K562 (cell line): ENCODE data around the gene ZNF121. TPM values are rescaled to one million over a fixed set of nuclear protein-coding genes. Genes with fewer than 3 reads are reported as not detected.

Source experiments
- EP400 ChIP-seq: fragments of 450-650 bp; IDR thresholded peaks from 2 replicates; pipeline ENCODE4 v1.6.1; 2017; ENCODE audit warnings: antibody characterized with exemption, mild to moderate bottlenecking, moderate library complexity
- GABPA ChIP-seq: fragments of 200-800 bp; sonication (Bioruptor generic); conservative IDR thresholded peaks from 2 replicates; pipeline ENCODE4 v1.6.1; 2016; ENCODE audit warnings: low read depth, missing genetic modification characterization, missing compliant biosample characterization
- JUND ChIP-seq, 2 experiments: IDR thresholded peaks; 2 replicates in 1 of 2; 3 replicates in 1 of 2; pipeline ENCODE4 v1.6.1; 2011; ENCODE audit warnings: borderline replicate concordance in 2 of 2, low read depth in 2 of 2, low read length in 2 of 2, improper control_type of control experiment in 1 of 2, missing biosample characterization in 1 of 2, missing genetic modification characterization in 1 of 2, missing genetic modification reagents in 1 of 2
- LARP7 ChIP-seq: fragments of 450-650 bp; IDR thresholded peaks from 2 replicates; pipeline ENCODE4 v1.6.1; 2016
- MTA1 ChIP-seq: fragments of 450-650 bp; IDR thresholded peaks from 2 replicates; pipeline ENCODE4 v1.6.1; 2017; ENCODE audit warnings: borderline replicate concordance
- NCOA6 ChIP-seq: fragments of 450-650 bp; IDR thresholded peaks from 2 replicates; pipeline ENCODE4 v1.6.1; 2017; ENCODE audit warnings: mild to moderate bottlenecking
- PML ChIP-seq: IDR thresholded peaks from 2 replicates; pipeline ENCODE4 v1.6.1; 2012; ENCODE audit warnings: low read length, inconsistent platforms
- RBBP5 ChIP-seq: fragments of 200-600 bp; sonication (generic); IDR thresholded peaks from 2 replicates; pipeline ENCODE4 v1.6.1; 2012; ENCODE audit warnings: borderline replicate concordance, mild to moderate bottlenecking, low read length, control low read depth, inconsistent platforms; ENCODE audit not compliant: insufficient read depth, poor library complexity, severe bottlenecking
- SOX6 ChIP-seq: fragments of 450-650 bp; IDR thresholded peaks from 2 replicates; pipeline ENCODE4 v1.6.1; 2014; ENCODE audit warnings: mild to moderate bottlenecking
- polyA plus RNA-seq, 8 experiments: library from polyadenylated mRNA; depleted of rRNA in 4 of 8; stranded (reverse) in 5 of 8; unstranded in 3 of 8; fragments of >200 nt; fragmentation: Nextera tagmentation in 2 of 8; fragmentation: Illumina TruSeq in 1 of 8; extraction: Ambion mirVana in 2 of 8; extraction: Trizol in 1 of 8; gene quantifications; 2 replicates each; pipeline versions ENCODE4 v1.2.1 to v1.2.3, GENCODE V29; 2011 to 2014; ENCODE audit warnings: inconsistent platforms in 1 of 8, missing spikeins in 1 of 8
- total RNA-seq, 7 experiments: library from RNA; depleted of rRNA in 6 of 7; stranded (reverse); fragments of >200 nt in 6 of 7; fragmentation: Illumina TruSeq in 2 of 7; extraction: Trizol in 2 of 7; gene quantifications; 2 replicates each; pipeline versions ENCODE4 v1.2.1 to v1.2.3, GENCODE V29; 2011 to 2021; ENCODE audit warnings: low replicate concordance in 1 of 7
- TF ChIP-seq, protein P1 (sequence below): sonication (generic); formaldehyde crosslinking; IDR thresholded peaks from 2 replicates; pipeline ENCODE4 v1.8.0; 2023; ENCODE audit warnings: mild to moderate bottlenecking, missing genetic modification reagents
- TF ChIP-seq, protein P2 (sequence below): fragments of 200-600 bp; sonication (generic); IDR thresholded peaks from one replicate; pipeline ENCODE4 v1.6.1; 2012; ENCODE audit warnings: mild to moderate bottlenecking, low read depth, low read length, inconsistent platforms

The ZNF121 gene
- total and polyA plus RNA-seq, 9 of the 15 experiments (the other 6 are each of a cell fraction or from before 2014, with no cell fraction given) = 14.6 to 115 (median 33.4) TPM

DNA sequence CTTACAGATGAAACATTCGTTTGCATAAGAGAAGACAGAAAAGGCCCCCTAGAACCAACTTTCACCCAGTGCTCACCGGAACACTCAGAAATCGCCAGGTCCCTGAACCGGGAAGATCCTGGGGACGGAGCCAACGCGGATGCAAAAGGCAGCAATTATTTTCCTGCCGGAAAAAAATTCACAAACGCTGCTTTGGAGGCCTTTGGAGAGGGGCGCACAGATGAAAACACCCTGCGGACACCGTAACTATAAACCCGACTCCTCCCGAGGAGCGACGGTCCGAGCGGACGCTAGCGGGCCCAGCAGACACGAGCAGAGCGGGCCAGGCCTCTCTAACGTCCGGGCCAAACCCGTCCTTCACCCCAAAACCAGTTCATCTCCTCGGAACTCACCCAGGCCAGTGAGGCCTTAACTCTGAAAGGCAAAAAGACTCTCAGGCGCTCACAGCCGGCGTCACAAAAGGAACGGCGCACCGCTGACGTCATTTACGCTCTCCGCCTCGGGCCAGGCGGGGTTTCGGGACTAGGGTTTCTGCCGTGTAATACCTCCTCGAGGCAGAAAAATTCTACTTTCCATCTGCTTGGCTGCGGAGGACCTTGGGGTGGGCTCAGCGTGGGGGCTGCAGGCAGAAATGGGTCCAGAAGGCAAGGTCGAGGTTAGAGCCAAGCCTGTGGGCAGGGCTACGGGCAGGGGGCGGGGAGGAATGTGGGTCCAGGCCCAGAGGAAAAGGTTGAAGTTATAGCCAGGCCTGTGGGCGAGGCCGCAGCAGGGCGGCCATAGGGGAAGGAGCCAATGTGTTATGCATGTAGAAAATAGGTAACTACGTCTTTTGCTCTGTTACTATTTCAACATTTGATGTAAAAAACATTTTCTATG is 45.9 kb downstream of the ZNF121 start, which contains the start of gene ZNF426 (continued):
- peak; percentile 81 for TF ChIP-seq JUND (IDR thresholded peaks at IDR 0.05; ENCODE audit: borderline replicate concordance, low read depth, low read length)
- TF ChIP-seq JUND (tag; IDR thresholded peaks at IDR 0.05; ENCODE audit: borderline replicate concordance, low read depth, low read length) = peak; percentile 71; the same call in 2 of the 3 replicates
- TF ChIP-seq LARP7 = no peak; the same call in 1 of the 2 replicates
- peak; percentile 40 for TF ChIP-seq PML
- TF ChIP-seq, protein P1, sequence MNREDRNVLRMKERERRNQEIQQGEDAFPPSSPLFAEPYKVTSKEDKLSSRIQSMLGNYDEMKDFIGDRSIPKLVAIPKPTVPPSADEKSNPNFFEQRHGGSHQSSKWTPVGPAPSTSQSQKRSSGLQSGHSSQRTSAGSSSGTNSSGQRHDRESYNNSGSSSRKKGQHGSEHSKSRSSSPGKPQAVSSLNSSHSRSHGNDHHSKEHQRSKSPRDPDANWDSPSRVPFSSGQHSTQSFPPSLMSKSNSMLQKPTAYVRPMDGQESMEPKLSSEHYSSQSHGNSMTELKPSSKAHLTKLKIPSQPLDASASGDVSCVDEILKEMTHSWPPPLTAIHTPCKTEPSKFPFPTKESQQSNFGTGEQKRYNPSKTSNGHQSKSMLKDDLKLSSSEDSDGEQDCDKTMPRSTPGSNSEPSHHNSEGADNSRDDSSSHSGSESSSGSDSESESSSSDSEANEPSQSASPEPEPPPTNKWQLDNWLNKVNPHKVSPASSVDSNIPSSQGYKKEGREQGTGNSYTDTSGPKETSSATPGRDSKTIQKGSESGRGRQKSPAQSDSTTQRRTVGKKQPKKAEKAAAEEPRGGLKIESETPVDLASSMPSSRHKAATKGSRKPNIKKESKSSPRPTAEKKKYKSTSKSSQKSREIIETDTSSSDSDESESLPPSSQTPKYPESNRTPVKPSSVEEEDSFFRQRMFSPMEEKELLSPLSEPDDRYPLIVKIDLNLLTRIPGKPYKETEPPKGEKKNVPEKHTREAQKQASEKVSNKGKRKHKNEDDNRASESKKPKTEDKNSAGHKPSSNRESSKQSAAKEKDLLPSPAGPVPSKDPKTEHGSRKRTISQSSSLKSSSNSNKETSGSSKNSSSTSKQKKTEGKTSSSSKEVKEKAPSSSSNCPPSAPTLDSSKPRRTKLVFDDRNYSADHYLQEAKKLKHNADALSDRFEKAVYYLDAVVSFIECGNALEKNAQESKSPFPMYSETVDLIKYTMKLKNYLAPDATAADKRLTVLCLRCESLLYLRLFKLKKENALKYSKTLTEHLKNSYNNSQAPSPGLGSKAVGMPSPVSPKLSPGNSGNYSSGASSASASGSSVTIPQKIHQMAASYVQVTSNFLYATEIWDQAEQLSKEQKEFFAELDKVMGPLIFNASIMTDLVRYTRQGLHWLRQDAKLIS = peak; percentile 61
- TF ChIP-seq GABPA (tag) = 0 out of 2 replicates have a peak, but pooled peaks have one; percentile 38
- peak; percentile 99 for TF ChIP-seq MTA1
- no peak for TF ChIP-seq NCOA6
- peak; percentile 78 for TF ChIP-seq RBBP5
- TF ChIP-seq, protein P2, sequence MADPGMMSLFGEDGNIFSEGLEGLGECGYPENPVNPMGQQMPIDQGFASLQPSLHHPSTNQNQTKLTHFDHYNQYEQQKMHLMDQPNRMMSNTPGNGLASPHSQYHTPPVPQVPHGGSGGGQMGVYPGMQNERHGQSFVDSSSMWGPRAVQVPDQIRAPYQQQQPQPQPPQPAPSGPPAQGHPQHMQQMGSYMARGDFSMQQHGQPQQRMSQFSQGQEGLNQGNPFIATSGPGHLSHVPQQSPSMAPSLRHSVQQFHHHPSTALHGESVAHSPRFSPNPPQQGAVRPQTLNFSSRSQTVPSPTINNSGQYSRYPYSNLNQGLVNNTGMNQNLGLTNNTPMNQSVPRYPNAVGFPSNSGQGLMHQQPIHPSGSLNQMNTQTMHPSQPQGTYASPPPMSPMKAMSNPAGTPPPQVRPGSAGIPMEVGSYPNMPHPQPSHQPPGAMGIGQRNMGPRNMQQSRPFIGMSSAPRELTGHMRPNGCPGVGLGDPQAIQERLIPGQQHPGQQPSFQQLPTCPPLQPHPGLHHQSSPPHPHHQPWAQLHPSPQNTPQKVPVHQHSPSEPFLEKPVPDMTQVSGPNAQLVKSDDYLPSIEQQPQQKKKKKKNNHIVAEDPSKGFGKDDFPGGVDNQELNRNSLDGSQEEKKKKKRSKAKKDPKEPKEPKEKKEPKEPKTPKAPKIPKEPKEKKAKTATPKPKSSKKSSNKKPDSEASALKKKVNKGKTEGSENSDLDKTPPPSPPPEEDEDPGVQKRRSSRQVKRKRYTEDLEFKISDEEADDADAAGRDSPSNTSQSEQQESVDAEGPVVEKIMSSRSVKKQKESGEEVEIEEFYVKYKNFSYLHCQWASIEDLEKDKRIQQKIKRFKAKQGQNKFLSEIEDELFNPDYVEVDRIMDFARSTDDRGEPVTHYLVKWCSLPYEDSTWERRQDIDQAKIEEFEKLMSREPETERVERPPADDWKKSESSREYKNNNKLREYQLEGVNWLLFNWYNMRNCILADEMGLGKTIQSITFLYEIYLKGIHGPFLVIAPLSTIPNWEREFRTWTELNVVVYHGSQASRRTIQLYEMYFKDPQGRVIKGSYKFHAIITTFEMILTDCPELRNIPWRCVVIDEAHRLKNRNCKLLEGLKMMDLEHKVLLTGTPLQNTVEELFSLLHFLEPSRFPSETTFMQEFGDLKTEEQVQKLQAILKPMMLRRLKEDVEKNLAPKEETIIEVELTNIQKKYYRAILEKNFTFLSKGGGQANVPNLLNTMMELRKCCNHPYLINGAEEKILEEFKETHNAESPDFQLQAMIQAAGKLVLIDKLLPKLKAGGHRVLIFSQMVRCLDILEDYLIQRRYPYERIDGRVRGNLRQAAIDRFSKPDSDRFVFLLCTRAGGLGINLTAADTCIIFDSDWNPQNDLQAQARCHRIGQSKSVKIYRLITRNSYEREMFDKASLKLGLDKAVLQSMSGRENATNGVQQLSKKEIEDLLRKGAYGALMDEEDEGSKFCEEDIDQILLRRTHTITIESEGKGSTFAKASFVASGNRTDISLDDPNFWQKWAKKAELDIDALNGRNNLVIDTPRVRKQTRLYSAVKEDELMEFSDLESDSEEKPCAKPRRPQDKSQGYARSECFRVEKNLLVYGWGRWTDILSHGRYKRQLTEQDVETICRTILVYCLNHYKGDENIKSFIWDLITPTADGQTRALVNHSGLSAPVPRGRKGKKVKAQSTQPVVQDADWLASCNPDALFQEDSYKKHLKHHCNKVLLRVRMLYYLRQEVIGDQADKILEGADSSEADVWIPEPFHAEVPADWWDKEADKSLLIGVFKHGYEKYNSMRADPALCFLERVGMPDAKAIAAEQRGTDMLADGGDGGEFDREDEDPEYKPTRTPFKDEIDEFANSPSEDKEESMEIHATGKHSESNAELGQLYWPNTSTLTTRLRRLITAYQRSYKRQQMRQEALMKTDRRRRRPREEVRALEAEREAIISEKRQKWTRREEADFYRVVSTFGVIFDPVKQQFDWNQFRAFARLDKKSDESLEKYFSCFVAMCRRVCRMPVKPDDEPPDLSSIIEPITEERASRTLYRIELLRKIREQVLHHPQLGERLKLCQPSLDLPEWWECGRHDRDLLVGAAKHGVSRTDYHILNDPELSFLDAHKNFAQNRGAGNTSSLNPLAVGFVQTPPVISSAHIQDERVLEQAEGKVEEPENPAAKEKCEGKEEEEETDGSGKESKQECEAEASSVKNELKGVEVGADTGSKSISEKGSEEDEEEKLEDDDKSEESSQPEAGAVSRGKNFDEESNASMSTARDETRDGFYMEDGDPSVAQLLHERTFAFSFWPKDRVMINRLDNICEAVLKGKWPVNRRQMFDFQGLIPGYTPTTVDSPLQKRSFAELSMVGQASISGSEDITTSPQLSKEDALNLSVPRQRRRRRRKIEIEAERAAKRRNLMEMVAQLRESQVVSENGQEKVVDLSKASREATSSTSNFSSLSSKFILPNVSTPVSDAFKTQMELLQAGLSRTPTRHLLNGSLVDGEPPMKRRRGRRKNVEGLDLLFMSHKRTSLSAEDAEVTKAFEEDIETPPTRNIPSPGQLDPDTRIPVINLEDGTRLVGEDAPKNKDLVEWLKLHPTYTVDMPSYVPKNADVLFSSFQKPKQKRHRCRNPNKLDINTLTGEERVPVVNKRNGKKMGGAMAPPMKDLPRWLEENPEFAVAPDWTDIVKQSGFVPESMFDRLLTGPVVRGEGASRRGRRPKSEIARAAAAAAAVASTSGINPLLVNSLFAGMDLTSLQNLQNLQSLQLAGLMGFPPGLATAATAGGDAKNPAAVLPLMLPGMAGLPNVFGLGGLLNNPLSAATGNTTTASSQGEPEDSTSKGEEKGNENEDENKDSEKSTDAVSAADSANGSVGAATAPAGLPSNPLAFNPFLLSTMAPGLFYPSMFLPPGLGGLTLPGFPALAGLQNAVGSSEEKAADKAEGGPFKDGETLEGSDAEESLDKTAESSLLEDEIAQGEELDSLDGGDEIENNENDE = no peak
- TF ChIP-seq SOX6 = peak; percentile 66
- peak; percentile 89 for TF ChIP-seq EP400
